ENCODE measurements around the gene LETM1. TPM values are rescaled to one million over a fixed set of nuclear protein-coding genes. Genes with fewer than 3 reads are reported as not detected.

Gene LETM1
- total RNA-seq, 1 experiment from 2014 or later, result 67.3 TPM

DNA sequence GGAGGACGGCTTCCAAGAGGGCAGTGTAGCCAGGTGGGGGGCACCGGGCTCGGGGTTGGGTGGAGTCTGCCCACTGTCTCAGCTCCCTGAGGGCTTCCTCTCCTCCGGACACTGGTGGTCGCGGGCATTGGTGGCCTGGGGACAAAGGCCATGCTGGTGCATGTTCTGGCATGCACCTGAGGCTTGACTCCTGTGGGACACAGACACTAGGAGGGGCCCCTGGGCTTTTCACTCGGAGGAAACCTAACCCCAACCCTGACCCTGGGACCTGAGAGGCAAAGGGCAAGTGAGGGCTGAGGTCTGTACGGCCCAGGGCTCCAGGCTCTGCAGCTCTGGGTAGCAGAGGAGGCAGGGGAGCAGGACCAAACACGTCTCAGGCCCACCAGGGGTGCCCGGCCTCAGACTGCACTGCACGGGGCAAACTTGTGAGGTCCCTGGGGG lies 85.1 kb downstream of the LETM1 start:
- Histone ChIP-seq H3K9ac (ENCODE audit: low read length) (no peak overlapping the region), H3K4me1 (ENCODE audit: control insufficient read depth in 1 of 2, insufficient read depth in 2 of 2, low read length in 2 of 2) (peaks cover 19 to 22% of the 10 kb centered on the region in 2 experiments), H3K79me2 (ENCODE audit: insufficient read depth, low read length) (no peaks in the 10 kb centered on the region), H4K20me1 (ENCODE audit: insufficient read depth) (no peaks in the 10 kb centered on the region), H3K9me3 (ENCODE audit: control insufficient read depth in 1 of 2, insufficient read depth in 1 of 2, low read depth in 1 of 2, low read length in 2 of 2) (no peaks in the 10 kb centered on the region), H3K36me3 (ENCODE audit: control insufficient read depth in 1 of 2, insufficient read depth in 2 of 2, low read length in 2 of 2) (no peaks in the 10 kb centered on the region), H3K27me3 (ENCODE audit: insufficient read depth, low read length) (no peaks in the 10 kb centered on the region), H2AFZ (ENCODE audit: low read depth, low read length, poor library complexity, severe bottlenecking) (no peak overlapping the region), H3K4me2 (ENCODE audit: low read length) (no peak overlapping the region), H3K4me3 (replicated peaks in 1 of 2; ENCODE audit: low read depth in 1 of 2, low read length in 2 of 2) (no peak overlapping the region), H3K9me2 (ENCODE audit: insufficient read depth) (no peaks in the 10 kb centered on the region), H3K27ac (ENCODE audit: low read depth, low read length) (no peak overlapping the region)
- ChIA-PET CTCF (no interaction called here), RAD21 (ENCODE audit: low non-redundant PET in 1 of 2, low total read pairs in 2 of 2, uncharacterized antibody in 2 of 2, unreplicated experiment in 2 of 2) (no interaction called here), POLR2A (no interaction called here)
- DNase-seq (ENCODE audit: low read depth, low spot score) (no peak), ATAC-seq (no peak)
- BruUV-seq (replicated peaks), result no TSS peak
- TF ChIP-seq POLR2A (IDR thresholded peaks at IDR 0.05; ENCODE audit: borderline replicate concordance, extremely low read depth, insufficient read depth, insufficient read length) (no peak), EGR1 (IDR thresholded peaks at IDR 0.05; ENCODE audit: low read depth) (no peak), YY1 (IDR thresholded peaks at IDR 0.05; ENCODE audit: extremely low read depth, insufficient replicate concordance, low read depth, low read length) (no peak), RAD21 (IDR thresholded peaks at IDR 0.05; ENCODE audit: low read depth) (no peak), ZBTB33 (IDR thresholded peaks at IDR 0.05; ENCODE audit: extremely low read depth, insufficient replicate concordance, low read length) (no peak)
- TF ChIP-seq, protein P1, sequence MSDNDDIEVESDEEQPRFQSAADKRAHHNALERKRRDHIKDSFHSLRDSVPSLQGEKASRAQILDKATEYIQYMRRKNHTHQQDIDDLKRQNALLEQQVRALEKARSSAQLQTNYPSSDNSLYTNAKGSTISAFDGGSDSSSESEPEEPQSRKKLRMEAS (IDR thresholded peaks at IDR 0.05), result no peak
- intact Hi-C loops (cut with micrococcal nuclease), result no loop called here

DNA sequence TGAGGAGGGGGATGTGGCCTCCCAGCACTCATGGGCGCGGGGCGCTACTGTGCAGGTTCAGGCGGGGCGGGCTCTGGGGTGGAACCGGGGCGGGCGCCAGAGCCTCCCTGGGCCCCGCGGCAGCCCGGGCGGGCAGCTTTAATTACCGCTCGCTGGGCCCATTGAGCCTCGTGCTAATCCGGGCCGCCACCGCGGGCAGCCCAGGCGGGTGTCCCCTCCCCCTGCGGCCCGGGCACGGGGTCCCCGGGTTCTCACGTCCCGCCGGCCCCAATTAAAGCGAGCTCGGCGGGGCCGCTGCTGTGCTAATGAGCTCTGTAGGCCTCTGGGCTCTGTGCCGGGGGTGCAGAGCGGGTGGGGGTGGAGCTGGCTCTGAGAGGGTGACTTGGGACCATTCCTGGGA lies 85.7 kb downstream of the LETM1 start:
- Histone ChIP-seq H2AFZ (ENCODE audit: low read depth, low read length, poor library complexity, severe bottlenecking) (no peak overlapping the region), H3K36me3 (ENCODE audit: control insufficient read depth in 1 of 2, insufficient read depth in 2 of 2, low read length in 2 of 2) (no peaks in the 10 kb centered on the region), H3K9me2 (ENCODE audit: insufficient read depth) (no peaks in the 10 kb centered on the region), H3K27me3 (ENCODE audit: insufficient read depth, low read length) (no peaks in the 10 kb centered on the region), H3K79me2 (ENCODE audit: insufficient read depth, low read length) (no peaks in the 10 kb centered on the region), H3K9me3 (ENCODE audit: control insufficient read depth in 1 of 2, insufficient read depth in 1 of 2, low read depth in 1 of 2, low read length in 2 of 2) (no peaks in the 10 kb centered on the region), H3K9ac (ENCODE audit: low read length) (no peak overlapping the region), H3K4me2 (ENCODE audit: low read length) (no peak overlapping the region), H3K4me1 (ENCODE audit: control insufficient read depth in 1 of 2, insufficient read depth in 2 of 2, low read length in 2 of 2) (peaks cover 25 to 27% of the 10 kb centered on the region in 2 experiments), H3K27ac (ENCODE audit: low read depth, low read length) (no peak overlapping the region), H3K4me3 (replicated peaks in 1 of 2; ENCODE audit: low read depth in 1 of 2, low read length in 2 of 2) (no peak overlapping the region), H4K20me1 (ENCODE audit: insufficient read depth) (no peaks in the 10 kb centered on the region)
- CTCF ChIA-PET, result no interaction called here
- DNase-seq (ENCODE audit: low read depth, low spot score) (no peak), ATAC-seq (no peak)
- POLR2A ChIA-PET, result no interaction called here
- RAD21 ChIA-PET (ENCODE audit: low non-redundant PET in 1 of 2, low total read pairs in 2 of 2, uncharacterized antibody in 2 of 2, unreplicated experiment in 2 of 2), result no interaction called here
- TF ChIP-seq ELF1 (IDR thresholded peaks at IDR 0.05; ENCODE audit: borderline replicate concordance, low read depth) (no peak), SRF (IDR thresholded peaks at IDR 0.05; ENCODE audit: low read depth) (no peak), ATF3 (IDR thresholded peaks at IDR 0.05) (no peak), TCF7L2 (IDR thresholded peaks at IDR 0.05; ENCODE audit: borderline replicate concordance, extremely low read depth, insufficient read depth, insufficient read length) (no peak), SP1 (IDR thresholded peaks at IDR 0.05; ENCODE audit: low read depth) (no peak), SIN3A (IDR thresholded peaks at IDR 0.05; ENCODE audit: low read depth) (no peak), EZH2 (IDR thresholded peaks at IDR 0.05) (no peak), POLR2A (IDR thresholded peaks at IDR 0.05; ENCODE audit: borderline replicate concordance, extremely low read depth, insufficient read depth, insufficient read length) (no peak), ZNF274 (IDR thresholded peaks at IDR 0.05; ENCODE audit: low read depth, low read length) (no peak)
- TF ChIP-seq, protein P2, sequence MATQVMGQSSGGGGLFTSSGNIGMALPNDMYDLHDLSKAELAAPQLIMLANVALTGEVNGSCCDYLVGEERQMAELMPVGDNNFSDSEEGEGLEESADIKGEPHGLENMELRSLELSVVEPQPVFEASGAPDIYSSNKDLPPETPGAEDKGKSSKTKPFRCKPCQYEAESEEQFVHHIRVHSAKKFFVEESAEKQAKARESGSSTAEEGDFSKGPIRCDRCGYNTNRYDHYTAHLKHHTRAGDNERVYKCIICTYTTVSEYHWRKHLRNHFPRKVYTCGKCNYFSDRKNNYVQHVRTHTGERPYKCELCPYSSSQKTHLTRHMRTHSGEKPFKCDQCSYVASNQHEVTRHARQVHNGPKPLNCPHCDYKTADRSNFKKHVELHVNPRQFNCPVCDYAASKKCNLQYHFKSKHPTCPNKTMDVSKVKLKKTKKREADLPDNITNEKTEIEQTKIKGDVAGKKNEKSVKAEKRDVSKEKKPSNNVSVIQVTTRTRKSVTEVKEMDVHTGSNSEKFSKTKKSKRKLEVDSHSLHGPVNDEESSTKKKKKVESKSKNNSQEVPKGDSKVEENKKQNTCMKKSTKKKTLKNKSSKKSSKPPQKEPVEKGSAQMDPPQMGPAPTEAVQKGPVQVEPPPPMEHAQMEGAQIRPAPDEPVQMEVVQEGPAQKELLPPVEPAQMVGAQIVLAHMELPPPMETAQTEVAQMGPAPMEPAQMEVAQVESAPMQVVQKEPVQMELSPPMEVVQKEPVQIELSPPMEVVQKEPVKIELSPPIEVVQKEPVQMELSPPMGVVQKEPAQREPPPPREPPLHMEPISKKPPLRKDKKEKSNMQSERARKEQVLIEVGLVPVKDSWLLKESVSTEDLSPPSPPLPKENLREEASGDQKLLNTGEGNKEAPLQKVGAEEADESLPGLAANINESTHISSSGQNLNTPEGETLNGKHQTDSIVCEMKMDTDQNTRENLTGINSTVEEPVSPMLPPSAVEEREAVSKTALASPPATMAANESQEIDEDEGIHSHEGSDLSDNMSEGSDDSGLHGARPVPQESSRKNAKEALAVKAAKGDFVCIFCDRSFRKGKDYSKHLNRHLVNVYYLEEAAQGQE (IDR thresholded peaks at IDR 0.05; ENCODE audit: low read depth), result no peak
- intact Hi-C loops (cut with micrococcal nuclease), result no loop called here
- no TSS peak for BruUV-seq (replicated peaks)
